ENCODE measurements around the gene KANSL1.
"Not testable (repeated sequence)": the region's sequence is repeated elsewhere in the genome, so short reads cannot be mapped to it uniquely, and the experiment has no call there.

GRCh38 chr17:46006082-46006481, 187.1 kb downstream of the KANSL1 start:
- TF ChIP-seq CTCF, POLR2A (IDR thresholded peaks at IDR 0.05): not testable (repeated sequence)
